Liver (tissue), 9 donors: Measurements from ENCODE around the gene GREB1. TPM values are rescaled to one million over a fixed set of nuclear protein-coding genes. Genes with fewer than 3 reads are reported as not detected.

Source experiments
- DNase-seq: peaks from one replicate; pipeline ENCODE4 v3.0.0-alpha.2; 2017; ENCODE audit warnings: low spot score
- H3K27ac ChIP-seq, 2 donors: one replicate each; pipeline ENCODE4 v1.7.0; 2013; ENCODE audit warnings: inconsistent platforms in 2 of 2, low read length in 2 of 2, control low read depth in 1 of 2, low read depth in 1 of 2, mild to moderate bottlenecking in 1 of 2
- H3K27me3 ChIP-seq, 4 donors: one replicate each; pipeline versions ENCODE4 v1.6.1 to v1.7.0; 2013; ENCODE audit warnings: low read length in 3 of 4, inconsistent platforms in 1 of 4, mild to moderate bottlenecking in 1 of 4, moderate library complexity in 1 of 4; ENCODE audit not compliant: control insufficient read depth in 4 of 4, insufficient read depth in 4 of 4
- H3K36me3 ChIP-seq, 4 donors: one replicate each; pipeline versions ENCODE4 v1.6.1 to v1.7.0; 2013; ENCODE audit warnings: low read length in 3 of 4, mild to moderate bottlenecking in 3 of 4, low read depth in 1 of 4, moderate library complexity in 1 of 4; ENCODE audit not compliant: control insufficient read depth in 4 of 4, insufficient read depth in 3 of 4
- H3K4me1 ChIP-seq, 4 donors: one replicate each; pipeline versions ENCODE4 v1.6.1 to v1.7.0; 2013; ENCODE audit warnings: low read length in 3 of 4, mild to moderate bottlenecking in 3 of 4, moderate library complexity in 1 of 4; ENCODE audit not compliant: control insufficient read depth in 4 of 4, insufficient read depth in 4 of 4
- H3K4me3 ChIP-seq, 3 donors: one replicate each; pipeline versions ENCODE4 v1.6.1 to v1.7.0; 2013; ENCODE audit warnings: low read length in 3 of 3, control low read depth in 1 of 3, low read depth in 1 of 3, mild to moderate bottlenecking in 1 of 3
- H3K9ac ChIP-seq, 2 donors: one replicate each; pipeline ENCODE4 v1.7.0; 2013; ENCODE audit warnings: low read length in 2 of 2, mild to moderate bottlenecking in 2 of 2, moderate library complexity in 2 of 2, control low read depth in 1 of 2, low read depth in 1 of 2
- H3K9me3 ChIP-seq, 4 donors: one replicate each; pipeline versions ENCODE4 v1.6.1 to v1.7.0; 2013; ENCODE audit warnings: low read length in 3 of 4; ENCODE audit not compliant: control insufficient read depth in 4 of 4
- CTCF ChIP-seq: fragments of 150-350 bp; IDR thresholded peaks from 2 replicates; pipeline ENCODE4 v1.5.1; 2017; ENCODE audit warnings: improper control_type of control experiment, low read depth, low read length; ENCODE audit not compliant: missing input control
- EGR1 ChIP-seq, 2 donors: IDR thresholded peaks; 2 replicates each; pipeline ENCODE4 v1.6.1; 2016 to 2018; ENCODE audit warnings: antibody characterized with exemption in 2 of 2, low read depth in 2 of 2
- FOXA1 ChIP-seq: IDR thresholded peaks from 2 replicates; pipeline ENCODE4 v1.6.1; 2016; ENCODE audit warnings: antibody characterized with exemption
- FOXA2 ChIP-seq: IDR thresholded peaks from 2 replicates; pipeline ENCODE4 v1.6.1; 2016; ENCODE audit warnings: antibody characterized with exemption
- GABPA ChIP-seq, 2 donors: IDR thresholded peaks in 1 of 2; conservative IDR thresholded peaks in 1 of 2; 2 replicates each; pipeline ENCODE4 v1.6.1; 2016; ENCODE audit warnings: antibody characterized with exemption in 2 of 2, mild to moderate bottlenecking in 1 of 2, moderate library complexity in 1 of 2
- HNF4A ChIP-seq, 2 donors: conservative IDR thresholded peaks; 2 replicates each; pipeline ENCODE4 v1.6.1; 2016; ENCODE audit warnings: antibody characterized with exemption in 2 of 2, mild to moderate bottlenecking in 2 of 2
- HNF4G ChIP-seq: IDR thresholded peaks from 2 replicates; pipeline ENCODE4 v1.6.1; 2016; ENCODE audit warnings: antibody characterized with exemption
- JUND ChIP-seq, 2 donors: IDR thresholded peaks; 2 replicates each; pipeline ENCODE4 v1.6.1; 2016; ENCODE audit warnings: antibody characterized with exemption in 2 of 2
- MAX ChIP-seq: IDR thresholded peaks from 2 replicates; pipeline ENCODE4 v1.6.1; 2016; ENCODE audit warnings: antibody characterized with exemption
- NR2F2 ChIP-seq: IDR thresholded peaks from 2 replicates; pipeline ENCODE4 v1.6.1; 2016; ENCODE audit warnings: antibody characterized with exemption
- RAD21 ChIP-seq, 2 donors: IDR thresholded peaks; 2 replicates each; pipeline ENCODE4 v1.6.1; 2016; ENCODE audit warnings: antibody characterized with exemption in 2 of 2, mild to moderate bottlenecking in 2 of 2
- RXRA ChIP-seq, 2 donors: IDR thresholded peaks; 2 replicates each; pipeline ENCODE4 v1.6.1; 2017 to 2018; ENCODE audit warnings: antibody characterized with exemption in 2 of 2, mild to moderate bottlenecking in 1 of 2
- SP1 ChIP-seq: IDR thresholded peaks from 2 replicates; pipeline ENCODE4 v1.6.1; 2018; ENCODE audit warnings: antibody characterized with exemption, mild to moderate bottlenecking
- YY1 ChIP-seq: IDR thresholded peaks from 2 replicates; pipeline ENCODE4 v1.6.1; 2016; ENCODE audit warnings: antibody characterized with exemption, mild to moderate bottlenecking
- WGBS: extraction: QIAGEN DNeasy Blood & Tissue Kit; methylation state at CpG from one replicate; pipeline ENCODE4 v1.1.7; 2013; 5-methylcytosine and 5-hydroxymethylcytosine counted together
- polyA plus RNA-seq, 2 donors: library from polyadenylated mRNA; stranded (reverse) in 1 of 2; unstranded in 1 of 2; fragments of 200-250 nt in 1 of 2; fragments of >200 nt in 1 of 2; fragmentation: Nextera tagmentation in 1 of 2; extraction: Ambion mirVana in 1 of 2; gene quantifications; one replicate each; pipeline versions ENCODE4 v1.2.1 to v1.2.3, GENCODE V29; 2013 to 2015
- total RNA-seq, 2 donors: library from RNA; depleted of rRNA; stranded (reverse); fragments of >200 nt; gene quantifications; one replicate each; pipeline ENCODE4 v1.2.3, GENCODE V29; 2014
- donor health status: healthy.
- donor health status: healthy.
- donor health status: healthy.
- donor health status: healthy.
- donor health status: healthy.

Gene GREB1
- total and polyA plus RNA-seq, 4 donors, result 1.0 to 6.3 (median 3.6) TPM

DNA sequence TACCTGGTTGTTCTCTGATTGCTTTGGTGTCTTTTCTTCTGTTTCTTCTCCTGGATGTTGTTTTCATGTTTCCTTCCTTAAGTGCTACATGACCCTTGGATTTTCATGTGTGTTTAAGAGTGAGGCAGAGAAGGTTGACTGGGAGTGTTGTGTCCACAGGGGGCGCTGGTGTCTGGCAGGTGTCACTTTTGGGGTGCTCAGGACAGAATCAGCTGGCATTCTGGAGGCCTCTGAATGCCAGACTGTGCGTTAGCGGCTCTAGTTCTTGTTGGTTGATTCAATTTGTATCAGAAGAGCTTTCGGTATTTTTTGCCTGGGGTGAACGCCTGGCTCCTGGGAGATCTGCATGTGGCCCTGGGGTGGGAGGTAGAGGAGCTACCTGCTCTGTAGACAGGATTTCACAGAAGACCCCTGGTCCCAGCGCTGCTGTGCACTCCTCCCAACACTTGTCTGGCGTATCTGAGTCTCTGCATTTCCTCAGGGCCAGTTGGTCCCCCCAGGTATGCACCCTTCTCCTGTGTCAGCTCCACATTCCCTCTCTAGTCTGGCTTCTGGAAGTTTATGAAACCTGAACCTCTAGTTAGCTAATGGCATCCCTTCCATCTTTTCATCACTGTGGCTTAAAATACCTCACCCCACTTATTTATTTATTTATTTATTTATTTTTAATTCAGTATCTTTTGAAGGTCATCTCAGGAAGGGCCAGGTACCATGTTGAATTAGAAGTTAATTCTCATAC is 1.1 kb downstream of the GREB1 start:
- no peaks in the 10 kb centered on the region for H3K27me3 ChIP-seq
- WGBS, result 86% methylated on average over 7 of the region's 7 CpGs
- TF ChIP-seq HNF4A (conservative IDR thresholded peaks at IDR 0.05) (no peak), RXRA (IDR thresholded peaks at IDR 0.05) (no peak), JUND (IDR thresholded peaks at IDR 0.05) (no peak), MAX (no peak), SP1 (no peak), NR2F2 (no peak), RAD21 (IDR thresholded peaks at IDR 0.05) (no peak), GABPA (IDR thresholded peaks at IDR 0.05 in 1 of 2, conservative IDR thresholded peaks at IDR 0.05 in 1 of 2) (no peak), FOXA1 (no peak), FOXA2 (no peak), YY1 (no peak), EGR1 (IDR thresholded peaks at IDR 0.05; ENCODE audit: low read depth in 2 of 2) (no peak), CTCF (no peak)

GRCh38 chr2:11535899-11536344 is 2.1 kb downstream of the GREB1 start:
- DNase-seq, result no peak
- H3K27ac ChIP-seq, result no peak overlapping the region
- H3K9me3 ChIP-seq, result no peaks in the 10 kb centered on the region
- no peak overlapping the region for H3K9ac ChIP-seq
- H3K36me3 ChIP-seq, result no peaks in the 10 kb centered on the region
- no peak for TF ChIP-seq CTCF
- no peak for TF ChIP-seq HNF4G
- no peak for TF ChIP-seq EGR1 (IDR thresholded peaks at IDR 0.05; ENCODE audit: low read depth in 2 of 2)
- TF ChIP-seq JUND (IDR thresholded peaks at IDR 0.05), result no peak
- TF ChIP-seq FOXA1, result no peak
- no peak overlapping the region for H3K4me3 ChIP-seq
- 74% methylated on average over 7 of the region's 7 CpGs for WGBS
- peaks cover 6 to 20% (median 16%) of the 10 kb centered on the region in 4 donors for H3K4me1 ChIP-seq
- H3K27me3 ChIP-seq, result no peaks in the 10 kb centered on the region

More for the DNA sequence above, 1.1 kb downstream of the GREB1 start:
- Histone ChIP-seq H3K9me3 (no peaks in the 10 kb centered on the region), H3K4me3 (no peak overlapping the region), H3K27ac (no peak overlapping the region), H3K36me3 (no peaks in the 10 kb centered on the region), H3K4me1 (peaks cover 4 to 11% (median 9%) of the 10 kb centered on the region in 4 donors), H3K9ac (no peak overlapping the region)
- DNase-seq, result no peak

- Histone ChIP-seq H3K9me3 (no peaks in the 10 kb centered on the region), H3K27me3 (no peaks in the 10 kb centered on the region), H3K27ac (no peak overlapping the region), H3K4me3 (no peak overlapping the region), H3K36me3 (no peaks in the 10 kb centered on the region), H3K9ac (no peak overlapping the region), H3K4me1 (peaks cover 6 to 27% (median 21%) of the 10 kb centered on the region in 4 donors)
- WGBS, result 97% methylated on average over 13 of the region's 13 CpGs
- no peak for TF ChIP-seq RAD21 (IDR thresholded peaks at IDR 0.05)
- no peak for DNase-seq
Measured at GRCh38 chr2:11537951-11538350, 4.1 kb downstream of the GREB1 start.
